Ramos (cell line): Measurements from ENCODE around the gene FRMD5.

ENCODE experiments used
- in situ Hi-C: fragments of 300-500 bp; cut with MboI; formaldehyde crosslinking; loops from one replicate; pipeline ENCODE4 v1.14.3; 2022; ENCODE audit warnings: low sequenced_read_pairs; ENCODE audit not compliant: unreplicated experiment

Gene FRMD5

DNA sequence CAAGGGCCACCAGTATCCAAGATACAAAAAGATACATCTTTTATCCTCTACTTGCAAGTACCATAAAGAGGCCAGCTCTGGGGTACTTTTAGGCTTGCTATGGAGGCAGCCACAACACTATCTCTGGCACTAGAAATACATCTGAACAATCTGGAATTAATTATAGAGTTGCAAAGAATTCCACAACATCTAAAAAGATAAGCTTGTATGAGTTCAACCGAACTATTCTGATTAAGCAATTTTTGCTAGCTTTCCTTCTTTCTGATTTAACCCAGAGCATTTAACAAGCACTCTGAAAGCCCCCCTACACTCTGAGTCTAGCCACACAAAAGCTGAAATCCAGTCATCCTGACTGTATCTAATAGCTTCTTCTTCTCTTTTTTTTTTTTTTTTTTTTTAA is 95.4 kb downstream of the FRMD5 start:
- in situ Hi-C loops: no loop called here

DNA sequence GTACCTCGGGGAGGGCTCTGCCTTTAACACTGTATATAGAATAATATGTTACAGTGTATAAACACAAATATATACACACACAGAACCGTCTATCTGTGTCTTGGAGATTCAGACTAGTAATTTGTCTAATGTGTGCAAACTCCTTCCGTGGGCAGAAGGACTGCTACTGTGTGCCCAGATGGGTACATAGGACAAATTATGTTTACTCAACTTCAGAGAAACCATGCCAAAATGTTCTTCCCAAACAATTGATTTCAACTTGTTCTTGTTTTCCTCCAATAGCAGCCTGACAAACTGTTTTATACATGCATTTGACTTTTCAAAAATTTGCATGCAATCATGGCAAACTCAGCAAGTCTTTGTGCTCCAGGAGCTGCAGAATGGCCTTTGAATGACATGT is 97.5 kb downstream of the FRMD5 start:
- in situ Hi-C loops: no loop called here

DNA sequence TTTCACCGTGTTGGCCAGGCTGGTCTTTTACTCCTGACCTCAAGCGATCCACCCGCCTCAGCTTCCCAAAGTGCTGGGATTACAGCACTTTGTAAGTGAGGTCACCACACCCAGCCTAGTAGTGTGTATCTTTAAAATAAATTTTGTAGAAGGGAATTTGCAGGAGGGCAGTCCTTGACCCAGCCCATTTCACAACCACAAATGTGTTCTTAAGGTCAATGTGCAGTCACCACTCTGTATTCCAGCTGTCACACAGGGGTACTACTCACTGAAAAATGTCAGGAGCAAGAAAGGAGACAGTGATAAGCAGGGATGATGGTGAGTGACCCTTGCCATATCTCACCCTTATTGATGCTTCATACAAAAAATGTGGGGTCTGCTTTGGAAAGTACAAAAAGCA is 98.5 kb downstream of the FRMD5 start:
- in situ Hi-C loops: no loop called here

DNA sequence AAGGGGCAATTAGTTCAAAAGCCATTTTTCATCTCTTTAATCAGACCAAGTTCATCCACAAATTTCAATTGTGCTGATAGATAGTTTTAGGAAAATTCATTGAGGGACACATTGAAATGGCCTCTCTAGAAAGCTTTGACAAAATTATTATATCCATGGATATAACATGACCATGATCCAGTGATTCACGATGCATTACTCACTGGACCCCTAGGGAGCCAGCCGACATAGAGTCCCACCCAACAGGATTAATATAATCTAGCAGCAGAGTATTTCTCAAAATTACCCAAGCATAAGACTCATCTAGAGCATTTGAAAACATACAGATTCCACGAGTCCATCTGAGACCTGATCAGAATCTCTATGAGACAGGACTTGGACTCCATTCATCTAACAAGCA is 100.3 kb downstream of the FRMD5 start:
- in situ Hi-C loops: no loop called here

DNA sequence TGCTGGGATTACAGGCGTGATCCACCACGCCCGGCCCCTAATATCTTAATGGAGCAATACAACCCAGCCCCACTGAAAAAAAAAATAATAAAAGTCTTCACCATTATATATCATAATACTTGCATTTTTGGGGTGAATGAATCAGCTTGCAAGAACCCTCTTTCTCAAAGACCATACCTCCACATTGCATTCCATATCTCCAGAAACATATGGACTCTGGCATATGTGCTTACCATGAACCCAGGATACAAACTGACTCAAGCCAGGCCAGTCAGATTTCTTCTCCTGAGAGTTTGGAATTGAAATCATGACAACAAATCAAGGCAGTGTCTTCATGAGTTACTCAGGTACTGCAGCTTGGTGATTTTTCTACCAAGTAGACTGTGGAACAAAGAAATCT is 101.2 kb downstream of the FRMD5 start:
- in situ Hi-C loops: no loop called here

DNA sequence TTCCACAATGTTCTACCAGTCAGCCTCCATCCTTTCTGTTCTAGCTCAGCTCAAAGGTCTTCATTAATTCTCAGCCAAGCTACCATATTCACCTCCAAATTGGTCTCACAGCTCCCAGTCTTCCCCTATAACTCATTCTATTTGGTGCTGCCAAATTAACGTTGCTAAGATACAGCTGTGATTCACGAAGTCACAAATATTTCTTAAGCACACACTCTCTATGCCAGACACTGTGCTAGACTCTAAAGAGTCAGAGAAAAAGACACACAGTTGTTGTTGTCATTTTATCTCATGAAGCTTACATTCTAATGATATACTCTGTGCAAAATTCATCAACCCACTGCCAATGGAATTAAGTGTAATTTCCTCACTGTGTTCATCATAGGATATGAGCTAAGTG is 102.8 kb downstream of the FRMD5 start:
- in situ Hi-C loops: no loop called here

DNA sequence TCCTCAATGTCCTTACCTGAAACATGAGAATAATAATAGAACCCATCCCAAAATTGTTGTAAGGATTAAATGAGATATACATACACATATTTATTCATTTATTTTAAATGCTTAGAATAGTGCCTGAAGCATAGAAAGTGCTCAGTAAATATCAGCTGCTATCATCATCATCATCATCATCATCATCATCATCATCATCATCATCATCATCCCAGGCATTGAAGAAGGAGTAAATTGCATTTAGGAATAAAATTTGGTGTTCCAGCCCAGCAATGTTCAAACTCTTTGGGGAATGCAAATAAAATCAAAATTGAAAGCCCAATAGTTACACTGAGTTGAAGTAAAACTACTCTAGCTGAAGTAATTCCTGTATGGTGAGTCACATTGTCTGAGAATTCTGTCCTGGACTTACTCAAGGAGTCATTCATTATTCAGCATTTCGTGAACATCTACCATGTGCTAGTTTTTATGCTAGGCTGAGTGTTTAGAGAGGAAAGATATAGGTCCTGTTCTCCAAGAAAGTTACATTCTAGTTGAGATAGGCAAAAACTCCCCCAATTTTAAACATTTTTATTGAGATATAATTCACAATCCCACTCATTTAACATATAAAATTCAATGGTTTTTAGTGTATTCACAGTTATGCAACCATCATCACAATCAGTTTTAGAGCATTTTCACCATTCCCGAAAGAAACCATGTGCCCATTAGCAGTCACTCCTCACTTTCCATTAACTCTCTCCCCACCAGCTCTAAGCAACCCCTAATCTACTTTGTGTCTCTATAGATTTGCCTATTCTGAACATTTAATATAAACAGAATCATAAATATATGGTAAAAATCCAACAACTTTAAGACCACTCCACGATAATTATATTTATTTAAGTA is 107.2 kb downstream of the FRMD5 start:
- in situ Hi-C loops: no loop called here

DNA sequence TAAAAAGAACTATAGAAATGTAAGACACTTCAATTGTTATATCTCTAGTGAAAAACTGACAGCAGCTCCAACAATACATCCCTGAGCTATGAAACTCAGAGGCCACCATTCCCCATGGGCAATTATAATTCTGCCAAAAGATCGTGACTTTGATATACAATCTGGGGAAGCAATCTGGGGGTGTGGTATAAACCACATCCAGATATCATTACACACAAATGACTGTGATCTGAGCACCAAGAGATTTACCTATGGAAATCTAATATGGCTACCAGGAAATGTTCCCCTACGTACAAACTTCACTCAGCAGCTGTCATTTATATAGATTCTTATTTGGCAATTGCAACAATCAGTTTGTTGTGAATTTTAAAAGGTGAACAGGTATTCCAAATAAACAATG is 110.3 kb downstream of the FRMD5 start:
- in situ Hi-C loops: no loop called here

DNA sequence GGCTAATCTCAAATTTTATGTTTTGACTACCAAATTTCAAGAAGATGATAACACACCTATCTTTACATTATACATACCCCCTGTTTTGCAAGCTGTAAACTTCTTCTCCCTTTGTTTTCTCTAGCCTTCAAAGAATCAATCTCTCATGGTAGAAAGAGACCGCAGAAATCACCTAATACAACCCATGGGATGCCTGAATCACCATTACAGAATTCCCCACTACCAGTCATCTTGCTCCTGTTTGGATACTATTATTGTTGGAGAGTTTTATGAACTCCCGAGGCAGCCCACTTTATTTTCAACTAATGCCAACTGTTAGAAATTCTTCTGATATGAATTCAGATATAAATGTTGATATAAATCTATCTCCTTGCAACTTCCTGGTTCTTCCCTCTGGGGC is 110.9 kb downstream of the FRMD5 start:
- in situ Hi-C loops: no loop called here

DNA sequence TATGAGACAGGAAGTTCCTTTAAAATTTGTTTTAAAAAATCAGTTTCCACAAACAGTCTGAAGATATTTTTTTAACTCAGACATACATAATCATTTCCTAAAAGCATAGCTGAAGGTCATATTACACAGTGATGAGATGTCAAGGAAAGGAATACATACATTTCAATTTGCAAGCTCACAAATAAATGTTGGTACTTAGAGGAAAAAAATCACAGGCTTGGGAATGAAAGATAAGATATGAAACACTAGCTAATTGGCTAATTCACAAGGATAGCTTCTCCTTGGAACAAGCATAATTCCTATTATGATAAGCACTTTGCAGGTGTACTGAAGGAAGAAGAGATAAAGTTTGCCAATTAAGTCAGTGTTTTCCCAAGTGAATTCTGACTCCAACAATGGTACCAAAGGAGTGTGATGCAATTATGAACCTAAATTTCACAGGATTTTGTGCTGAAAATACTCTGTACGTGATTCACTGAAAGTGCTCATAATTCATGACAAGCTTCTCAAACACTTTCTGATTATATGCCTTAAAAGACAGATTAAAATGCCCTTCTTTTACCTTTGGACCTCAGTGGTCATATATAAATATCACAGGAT is 112.4 kb downstream of the FRMD5 start:
- in situ Hi-C loops: no loop called here

DNA sequence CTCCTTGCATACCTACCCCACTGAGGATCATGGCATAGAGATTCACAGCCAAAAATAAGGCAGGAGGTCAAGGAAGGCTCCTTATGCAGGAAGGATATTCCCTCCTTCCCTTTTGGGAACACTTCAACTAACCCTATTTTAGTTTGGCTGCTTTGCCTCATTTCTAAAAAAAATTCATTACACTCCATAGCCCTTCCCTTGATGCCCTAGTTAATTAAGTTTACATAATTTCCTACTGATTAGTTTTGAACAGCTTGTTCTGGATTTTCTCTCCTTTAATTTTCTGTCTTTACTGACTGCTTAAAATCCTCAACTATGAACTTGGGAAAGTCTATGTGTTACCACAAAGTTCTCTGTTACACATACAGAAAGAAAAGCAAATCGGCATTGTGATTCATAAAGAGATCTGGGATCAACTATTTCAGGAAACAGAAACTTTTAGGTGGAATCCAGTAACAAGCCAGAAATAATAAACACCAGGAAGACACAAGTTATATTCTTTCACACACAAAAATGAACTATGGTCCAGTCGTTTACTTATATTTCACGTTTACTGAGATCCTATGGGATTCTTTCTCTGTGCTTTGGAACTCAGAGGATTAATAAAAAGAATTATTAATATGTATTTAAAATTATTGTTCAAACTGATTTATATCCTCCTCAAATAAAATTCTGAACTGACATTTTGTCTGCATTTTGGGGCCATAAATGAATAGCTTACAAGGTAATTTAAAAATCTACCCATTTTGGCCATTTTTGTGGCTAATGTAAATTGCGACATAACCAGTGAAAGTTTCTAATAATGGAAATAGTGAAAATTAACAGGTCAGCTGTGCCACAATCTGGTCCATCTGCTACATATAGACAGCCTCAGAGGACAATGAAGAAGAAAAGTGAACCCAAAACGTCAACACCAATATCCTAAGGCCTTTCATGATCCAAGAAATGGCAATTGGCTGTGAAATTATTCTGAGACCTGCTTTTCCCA is 113.8 kb downstream of the FRMD5 start:
- in situ Hi-C loops: no loop called here

DNA sequence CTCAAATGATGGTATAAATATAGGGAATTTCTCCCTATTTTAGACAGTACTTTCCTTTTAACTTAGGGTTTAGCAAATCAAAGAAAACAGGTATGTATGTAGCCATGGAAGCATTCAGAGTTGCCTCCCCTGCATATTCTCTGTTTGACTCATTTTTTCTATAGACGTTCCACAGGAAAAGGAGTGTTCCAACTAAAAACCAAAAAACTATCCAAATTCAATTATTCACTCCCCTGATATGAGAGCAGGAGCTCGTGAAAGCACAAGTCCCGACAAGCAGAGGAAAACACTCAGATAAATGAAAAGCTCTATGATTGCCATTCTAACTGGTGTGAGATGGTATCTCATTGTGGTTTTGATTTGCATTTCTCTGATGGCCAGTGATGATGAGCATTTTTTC is 119.5 kb downstream of the FRMD5 start:
- in situ Hi-C loops: no loop called here

DNA sequence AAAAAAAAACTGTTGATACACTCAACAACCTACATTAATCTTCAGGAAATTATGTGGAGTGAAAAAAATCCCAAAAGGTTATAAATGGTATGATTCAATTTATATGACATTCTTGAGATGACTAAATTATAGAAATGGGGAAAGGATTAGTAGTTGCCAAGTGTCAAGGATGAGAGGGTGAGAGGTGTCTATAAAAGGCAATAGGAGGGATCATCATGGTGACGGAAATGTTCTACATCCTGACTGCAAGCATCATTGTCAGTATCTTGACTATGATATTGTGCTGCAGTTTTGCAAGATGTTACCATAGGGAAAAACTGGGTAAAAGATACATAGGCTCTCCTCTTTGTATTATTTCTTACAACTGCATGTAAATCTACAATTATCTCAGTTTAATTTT is 125.6 kb downstream of the FRMD5 start:
- in situ Hi-C loops: no loop called here

DNA sequence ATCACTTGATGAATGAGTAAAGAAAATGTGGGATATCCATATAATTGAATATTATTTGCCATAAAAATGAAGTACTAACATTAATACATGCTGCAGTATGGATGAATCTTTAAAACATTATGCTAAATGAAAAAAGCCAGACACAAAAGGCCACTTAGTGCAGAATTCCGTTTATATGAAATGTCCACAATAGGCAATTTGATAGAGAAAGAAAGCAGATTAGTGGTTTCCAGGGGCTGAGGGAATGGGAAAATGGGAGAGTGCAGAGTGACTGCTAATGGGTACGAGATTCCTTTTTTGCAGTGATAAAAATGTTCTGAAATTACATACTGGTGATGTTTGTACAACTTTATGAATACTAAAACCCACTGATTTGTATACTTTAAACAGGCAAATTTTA is 126.7 kb downstream of the FRMD5 start:
- in situ Hi-C loops: no loop called here

DNA sequence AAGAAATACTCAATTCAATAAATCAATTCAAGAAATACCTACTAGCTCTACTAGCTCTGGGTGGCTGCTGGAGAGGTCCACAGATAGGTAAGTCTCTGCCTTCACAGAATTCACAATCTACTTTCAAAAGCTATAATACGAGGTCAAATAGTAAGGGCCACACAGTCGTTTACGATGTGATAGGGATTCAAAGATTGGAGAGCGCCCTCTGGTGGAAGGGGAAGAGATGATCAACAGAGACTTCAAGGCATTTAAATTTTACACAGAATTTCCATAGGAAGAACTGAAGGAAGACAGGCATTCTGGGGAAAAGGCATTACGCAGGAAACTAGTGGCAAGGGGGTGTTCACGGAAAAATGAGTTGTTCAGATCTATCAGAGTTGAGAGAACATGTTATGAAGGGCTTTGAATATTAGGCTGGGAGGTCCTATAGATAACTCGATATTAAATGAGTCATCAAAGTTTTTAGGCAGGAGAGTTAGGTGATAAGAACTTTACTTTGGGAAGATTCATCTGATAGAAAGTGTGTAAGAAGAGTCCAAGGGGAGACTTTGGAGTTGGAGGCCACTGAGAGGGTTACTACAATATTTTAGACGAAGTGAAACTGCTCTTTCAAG is 128.8 kb downstream of the FRMD5 start:
- in situ Hi-C loops: no loop called here

DNA sequence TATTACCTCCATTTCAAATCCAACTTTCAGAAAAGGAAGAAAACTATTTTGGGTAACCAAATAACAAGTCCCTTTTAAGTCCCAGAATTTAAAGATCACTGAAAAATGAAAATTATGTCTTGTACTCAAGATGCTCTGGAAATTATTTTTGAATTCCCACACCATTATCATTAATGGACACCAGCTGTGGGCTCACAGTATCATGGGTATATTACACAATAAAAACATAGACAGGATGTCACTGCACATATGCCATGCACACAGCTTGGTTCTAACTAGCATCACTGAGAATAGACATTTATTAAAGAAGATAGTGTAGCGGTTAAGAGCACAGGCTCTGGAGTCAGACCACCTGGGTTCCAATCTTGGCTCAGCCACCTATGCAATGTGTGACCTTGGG is 130.4 kb downstream of the FRMD5 start:
- in situ Hi-C loops: no loop called here

DNA sequence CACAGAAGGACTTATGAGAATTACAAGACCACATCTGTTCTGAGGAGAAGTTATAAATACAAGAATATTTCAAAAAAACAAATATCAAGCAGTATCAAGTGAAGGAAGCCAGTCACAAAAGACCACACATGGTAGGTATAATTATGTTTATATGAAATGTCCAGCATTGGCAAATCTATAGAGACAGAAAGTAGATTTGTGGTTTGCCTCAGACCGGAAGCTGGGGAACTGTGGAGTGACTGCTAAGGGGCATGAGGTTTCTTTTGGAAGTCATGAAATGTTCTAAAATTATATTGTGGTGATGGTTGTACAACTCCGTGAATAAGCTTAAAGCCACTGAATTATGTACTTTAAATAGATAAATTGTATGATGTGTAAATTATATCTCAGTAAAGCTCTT is 136.9 kb downstream of the FRMD5 start:
- in situ Hi-C loops: no loop called here

DNA sequence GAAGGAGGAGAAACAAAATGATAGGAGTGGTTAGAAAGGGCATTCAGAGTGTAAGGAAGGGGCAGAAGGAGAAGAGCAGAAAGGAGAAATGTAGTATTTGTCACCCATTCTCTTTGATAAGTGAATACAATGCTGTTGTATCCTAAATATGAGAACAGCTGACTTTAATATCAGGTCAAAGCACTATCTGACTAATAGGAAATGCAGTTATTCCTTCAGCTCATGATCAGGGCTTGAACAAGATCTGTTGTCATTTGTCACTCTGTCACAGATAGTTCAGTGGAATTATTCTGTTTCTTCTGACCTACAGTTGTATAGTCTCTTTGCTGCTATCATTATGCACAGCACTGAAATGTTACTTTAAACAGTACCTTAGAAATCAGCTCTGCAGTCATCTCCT is 149.4 kb downstream of the FRMD5 start:
- in situ Hi-C loops: no loop called here

DNA sequence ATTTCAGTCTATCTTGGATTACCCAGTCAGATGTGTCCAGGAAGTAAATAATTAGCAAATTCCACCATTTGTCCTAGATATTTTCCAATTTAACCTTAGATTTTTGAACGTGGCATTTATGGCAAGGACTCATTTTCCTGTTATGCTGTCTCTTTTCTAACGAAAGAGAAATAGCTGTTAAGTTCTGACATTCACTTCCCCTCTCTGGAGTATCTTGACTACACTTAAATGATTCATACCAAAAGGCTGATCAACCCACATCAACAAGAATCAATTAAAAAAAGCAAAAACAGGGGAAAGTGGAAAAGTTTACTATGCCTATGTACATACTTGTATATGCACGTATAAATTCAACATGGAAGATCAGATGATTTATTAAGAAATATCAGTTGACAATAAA is 149.9 kb downstream of the FRMD5 start:
- in situ Hi-C loops: no loop called here

DNA sequence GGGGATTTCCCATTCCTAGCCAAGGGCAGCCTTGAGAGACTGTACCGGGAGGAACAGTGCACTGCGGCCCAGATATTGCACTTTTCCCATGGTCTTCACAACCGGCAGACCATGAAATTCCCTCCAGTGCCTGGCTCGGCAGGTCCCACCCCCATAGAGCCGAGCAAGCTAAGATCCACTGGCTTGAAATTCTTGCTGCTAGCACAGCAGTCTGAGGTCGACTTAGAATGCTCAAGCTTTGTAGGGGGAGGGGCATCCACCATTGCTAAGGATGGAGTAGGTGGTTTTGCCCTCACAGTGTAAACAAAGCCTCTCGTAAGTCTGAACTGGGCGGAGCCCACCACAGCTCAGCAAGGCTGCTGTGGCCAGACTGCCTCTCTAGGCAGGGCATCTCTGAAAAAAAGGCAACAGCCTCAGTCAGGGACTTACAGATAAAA is 156.3 kb downstream of the FRMD5 start:
- in situ Hi-C loops: no loop called here
